Measurements from ENCODE around the gene HOXD4. TPM values are rescaled to one million over a fixed set of nuclear protein-coding genes. Genes with fewer than 3 reads are reported as not detected.

The HOXD4 gene
- total RNA-seq, 1 donor from 2014 or later: not detected

GRCh38 chr2:176140513-176141317 lies 10.6 kb upstream of the HOXD4 start:
- Mint-ChIP-seq H3K4me3 (peak overlapping the region; percentile 3), H3K27me3 (ENCODE audit: insufficient read depth) (peaks cover 68% of the 10 kb centered on the region), H3K4me1 (ENCODE audit: low read depth) (peaks cover 11% of the 10 kb centered on the region)

GRCh38 chr2:176142281-176142680 lies 9.1 kb upstream of the HOXD4 start:
- Mint-ChIP-seq H3K9me3 (no peaks in the 10 kb centered on the region), H3K4me1 (ENCODE audit: low read depth) (peaks cover 11% of the 10 kb centered on the region), H3K27ac (no peak overlapping the region), H3K36me3 (ENCODE audit: low read depth) (no peaks in the 10 kb centered on the region), H3K4me3 (no peak overlapping the region), H3K27me3 (ENCODE audit: insufficient read depth) (peaks cover 70% of the 10 kb centered on the region)
- intact Hi-C loops (cut with micrococcal nuclease): no loop called here
- DNase-seq (ENCODE audit: low spot score): no peak

More at GRCh38 chr2:176140513-176141317, 10.6 kb upstream of the HOXD4 start:
- intact Hi-C loops (cut with micrococcal nuclease): loop anchor here (1.0 kb wide), 6 partner anchors 8 to 1008 kb away; no protein-coding TSS in a partner anchor
- DNase-seq (ENCODE audit: low spot score): peak; percentile 49
- H3K36me3 Mint-ChIP-seq (ENCODE audit: low read depth): peaks cover 1% of the 10 kb centered on the region
- no peaks in the 10 kb centered on the region for H3K9me3 Mint-ChIP-seq
- no peak overlapping the region for H3K27ac Mint-ChIP-seq

GRCh38 chr2:176145085-176145969 lies 6.0 kb upstream of the HOXD4 start:
- no peak overlapping the region for H3K4me3 Mint-ChIP-seq
- intact Hi-C loops (cut with micrococcal nuclease): no loop called here
- peaks cover 3% of the 10 kb centered on the region for H3K4me1 Mint-ChIP-seq (ENCODE audit: low read depth)
- peaks cover 72% of the 10 kb centered on the region for H3K27me3 Mint-ChIP-seq (ENCODE audit: insufficient read depth)
- DNase-seq (ENCODE audit: low spot score): no peak
- no peaks in the 10 kb centered on the region for H3K9me3 Mint-ChIP-seq
- H3K36me3 Mint-ChIP-seq (ENCODE audit: low read depth): no peaks in the 10 kb centered on the region
- H3K27ac Mint-ChIP-seq: no peak overlapping the region

GRCh38 chr2:176146101-176146500 lies 5.2 kb upstream of the HOXD4 start:
- Mint-ChIP-seq H3K9me3 (no peaks in the 10 kb centered on the region), H3K36me3 (ENCODE audit: low read depth) (no peaks in the 10 kb centered on the region), H3K27ac (no peak overlapping the region), H3K4me3 (no peak overlapping the region), H3K4me1 (ENCODE audit: low read depth) (peaks cover 2% of the 10 kb centered on the region), H3K27me3 (ENCODE audit: insufficient read depth) (peaks cover 76% of the 10 kb centered on the region)
- DNase-seq (ENCODE audit: low spot score): no peak
- intact Hi-C loops (cut with micrococcal nuclease): loop anchor here (2.0 kb wide), 1 partner anchor 13 kb away; no protein-coding TSS in a partner anchor

- intact Hi-C loops (cut with micrococcal nuclease): loop anchor here (2.0 kb wide), 1 partner anchor 14 kb away; no protein-coding TSS in a partner anchor
- Mint-ChIP-seq H3K36me3 (ENCODE audit: low read depth) (no peaks in the 10 kb centered on the region), H3K27me3 (ENCODE audit: insufficient read depth) (peaks cover 75% of the 10 kb centered on the region), H3K27ac (no peak overlapping the region), H3K9me3 (no peaks in the 10 kb centered on the region), H3K4me1 (ENCODE audit: low read depth) (no peaks in the 10 kb centered on the region), H3K4me3 (no peak overlapping the region)
- no peak for DNase-seq (ENCODE audit: low spot score)
Measured at GRCh38 chr2:176146645-176147044, 4.7 kb upstream of the HOXD4 start.

GRCh38 chr2:176147210-176147799 lies 4.0 kb upstream of the HOXD4 start:
- Mint-ChIP-seq H3K4me3 (no peak overlapping the region), H3K36me3 (ENCODE audit: low read depth) (no peaks in the 10 kb centered on the region), H3K4me1 (ENCODE audit: low read depth) (no peaks in the 10 kb centered on the region), H3K27ac (no peak overlapping the region), H3K9me3 (no peaks in the 10 kb centered on the region), H3K27me3 (ENCODE audit: insufficient read depth) (peaks cover 75% of the 10 kb centered on the region)
- DNase-seq (ENCODE audit: low spot score): no peak
- intact Hi-C loops (cut with micrococcal nuclease): loop anchor here (2.0 kb wide), 1 partner anchor 15 kb away; no protein-coding TSS in a partner anchor

- DNase-seq (ENCODE audit: low spot score): no peak
- H3K27me3 Mint-ChIP-seq (ENCODE audit: insufficient read depth): peaks cover 79% of the 10 kb centered on the region
- no peak overlapping the region for H3K27ac Mint-ChIP-seq
- no peaks in the 10 kb centered on the region for H3K9me3 Mint-ChIP-seq
- H3K36me3 Mint-ChIP-seq (ENCODE audit: low read depth): no peaks in the 10 kb centered on the region
- H3K4me3 Mint-ChIP-seq: no peak overlapping the region
- H3K4me1 Mint-ChIP-seq (ENCODE audit: low read depth): no peaks in the 10 kb centered on the region
- intact Hi-C loops (cut with micrococcal nuclease): loop anchor here (1.0 to 2.0 kb wide), 2 partner anchors 8 to 15 kb away; no protein-coding TSS in a partner anchor
Measured at GRCh38 chr2:176147800-176148496, 3.4 kb upstream of the HOXD4 start.

GRCh38 chr2:176148751-176149421 lies 2.5 kb upstream of the HOXD4 start:
- Mint-ChIP-seq H3K4me3 (no peak overlapping the region), H3K27me3 (ENCODE audit: insufficient read depth) (peaks cover 79% of the 10 kb centered on the region), H3K9me3 (no peaks in the 10 kb centered on the region), H3K27ac (no peak overlapping the region), H3K4me1 (ENCODE audit: low read depth) (no peaks in the 10 kb centered on the region), H3K36me3 (ENCODE audit: low read depth) (no peaks in the 10 kb centered on the region)
- intact Hi-C loops (cut with micrococcal nuclease): loop anchor here (1.0 kb wide), 1 partner anchor 9 kb away; no protein-coding TSS in a partner anchor
- no peak for DNase-seq (ENCODE audit: low spot score)

- Mint-ChIP-seq H3K4me1 (ENCODE audit: low read depth) (no peaks in the 10 kb centered on the region), H3K27me3 (ENCODE audit: insufficient read depth) (peaks cover 79% of the 10 kb centered on the region), H3K27ac (no peak overlapping the region), H3K9me3 (no peaks in the 10 kb centered on the region), H3K4me3 (no peak overlapping the region), H3K36me3 (ENCODE audit: low read depth) (no peaks in the 10 kb centered on the region)
- no peak for DNase-seq (ENCODE audit: low spot score)
- intact Hi-C loops (cut with micrococcal nuclease): no loop called here
Measured at GRCh38 chr2:176149481-176149938, 1.8 kb upstream of the HOXD4 start.

- H3K27me3 Mint-ChIP-seq (ENCODE audit: insufficient read depth): peaks cover 80% of the 10 kb centered on the region
- no peaks in the 10 kb centered on the region for H3K9me3 Mint-ChIP-seq
- H3K36me3 Mint-ChIP-seq (ENCODE audit: low read depth): no peaks in the 10 kb centered on the region
- H3K27ac Mint-ChIP-seq: peak overlapping the region; percentile 9
- intact Hi-C loops (cut with micrococcal nuclease): no loop called here
- no peaks in the 10 kb centered on the region for H3K4me1 Mint-ChIP-seq (ENCODE audit: low read depth)
- no peak overlapping the region for H3K4me3 Mint-ChIP-seq
- DNase-seq (ENCODE audit: low spot score): no peak
Measured at GRCh38 chr2:176149939-176150583, 1.3 kb upstream of the HOXD4 start.

GRCh38 chr2:176150584-176151441 lies 537 bp upstream of the HOXD4 start:
- Mint-ChIP-seq H3K4me3 (no peak overlapping the region), H3K36me3 (ENCODE audit: low read depth) (no peaks in the 10 kb centered on the region), H3K4me1 (ENCODE audit: low read depth) (no peaks in the 10 kb centered on the region), H3K9me3 (no peaks in the 10 kb centered on the region), H3K27ac (peak overlapping the region; percentile 9), H3K27me3 (ENCODE audit: insufficient read depth) (peaks cover 81% of the 10 kb centered on the region)
- intact Hi-C loops (cut with micrococcal nuclease): no loop called here
- no peak for DNase-seq (ENCODE audit: low spot score)

Measured in activated T-helper 1 cell treated with anti-CD3 and anti-CD28 coated beads, Interleukin-12 subunit alpha, Interleukin-12 subunit beta, Interleukin-2, Interleukin-4 antibody, amounts not matched to agents 30 ng/mL and 10 ng/mL and 1 ng/mL, durations not matched to agents 14 hours and 24 hours and 36 hours (primary cell).